Measurements from ENCODE around the gene NR2F6.
"Not testable (repeated sequence)": the region's sequence is repeated elsewhere in the genome, so short reads cannot be mapped to it uniquely, and the experiment has no call there.

The NR2F6 gene

GRCh38 chr19:17245535-17245984, at the start of gene NR2F6:
TSS of gene NR2F6 (minus strand) at chr19:17245919. CDS start at chr19:17245220, 699 bp downstream.
- FAIRE-seq = no peak

- no peak for FAIRE-seq
These were observed 48.6 kb upstream of the NR2F6 start for GRCh38 chr19:17294051-17294891.

GRCh38 chr19:17293605-17294004, 47.9 kb upstream of the NR2F6 start:
- FAIRE-seq = no peak

GRCh38 chr19:17292301-17293074, 46.8 kb upstream of the NR2F6 start:
- no peak for FAIRE-seq

- FAIRE-seq = no peak
These were observed 43.8 kb upstream of the NR2F6 start for GRCh38 chr19:17289489-17289888.

- no peak for FAIRE-seq
These were observed 41.0 kb upstream of the NR2F6 start for GRCh38 chr19:17286752-17287151.

GRCh38 chr19:17286263-17286662, 40.5 kb upstream of the NR2F6 start:
- FAIRE-seq = no peak

- FAIRE-seq = no peak
These were observed 39.9 kb upstream of the NR2F6 start for GRCh38 chr19:17285415-17286135.

GRCh38 chr19:17283504-17283996, 37.8 kb upstream of the NR2F6 start:
- FAIRE-seq = no peak

- no peak for FAIRE-seq
These were observed 36.9 kb upstream of the NR2F6 start for GRCh38 chr19:17282488-17283125.

- FAIRE-seq = no peak
These were observed 35.9 kb upstream of the NR2F6 start, which contains the start of gene ANKLE1 for GRCh38 chr19:17281391-17282304. TSS of gene ANKLE1 (plus strand) at chr19:17281901. CDS start at chr19:17281921, 20 bp downstream.

- FAIRE-seq = no peak
These were observed 33.7 kb upstream of the NR2F6 start for GRCh38 chr19:17279436-17279835.

- no peak for FAIRE-seq
These were observed 29.9 kb upstream of the NR2F6 start for GRCh38 chr19:17275441-17276175.

GRCh38 chr19:17274892-17275291, 29.2 kb upstream of the NR2F6 start:
- FAIRE-seq = not testable (repeated sequence)

GRCh38 chr19:17268754-17269153, 23.0 kb upstream of the NR2F6 start:
- no peak for FAIRE-seq

GRCh38 chr19:17266975-17267788, 21.5 kb upstream of the NR2F6 start, which contains the start of gene BABAM1:
TSS of gene BABAM1 (plus strand) at chr19:17267443. CDS start at chr19:17268807, 1,364 bp downstream.
- FAIRE-seq = peak; percentile 100

GRCh38 chr19:17266589-17266974, 20.9 kb upstream of the NR2F6 start:
- FAIRE-seq = no peak

GRCh38 chr19:17266026-17266425, 20.3 kb upstream of the NR2F6 start:
- no peak for FAIRE-seq

GRCh38 chr19:17264641-17264979, 18.9 kb upstream of the NR2F6 start, which contains the start of gene USHBP1:
TSS of gene USHBP1 (minus strand) at chr19:17264745. CDS start at chr19:17264299, 446 bp downstream.
- no peak for FAIRE-seq
